ENCODE measurements around the gene MGMT.

The MGMT gene

DNA sequence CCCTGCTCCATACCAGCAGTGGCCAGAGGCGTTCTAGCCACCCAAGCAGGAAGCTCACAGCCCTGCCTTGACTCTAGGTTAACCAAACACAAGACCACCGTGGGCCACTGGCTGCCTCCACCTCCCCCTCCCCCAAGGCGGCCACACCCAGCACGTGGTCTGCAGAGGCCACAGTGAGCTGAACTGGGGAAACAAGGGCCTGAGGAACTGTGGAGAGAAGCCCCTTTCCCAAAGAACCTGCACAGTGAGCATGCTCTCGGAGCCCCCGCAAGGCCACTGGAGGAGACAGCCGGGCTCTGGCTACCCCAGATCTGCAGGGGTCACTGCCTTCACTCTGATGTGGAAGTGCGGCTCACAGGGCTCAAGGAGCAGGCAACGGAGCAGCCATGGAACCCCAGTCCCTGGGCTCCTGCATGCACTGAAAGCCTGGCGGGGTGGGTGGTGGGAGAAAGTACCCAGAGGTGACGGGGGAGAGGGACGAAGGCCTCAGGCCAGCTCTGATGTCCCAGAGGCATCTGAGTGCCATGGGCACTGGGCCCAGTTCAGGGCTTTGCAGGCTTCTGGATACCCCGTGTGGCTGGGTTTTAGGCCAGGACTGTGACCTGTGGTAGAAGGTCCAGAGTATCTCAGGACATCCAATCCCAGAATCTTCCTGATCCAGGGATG, 307.8 kb downstream of the MGMT start:
- ATAC-seq (no peak), DNase-seq (no peak)

GRCh38 chr10:129775681-129776080, 308.6 kb downstream of the MGMT start:
- DNase-seq (no peak), ATAC-seq (no peak)

DNA sequence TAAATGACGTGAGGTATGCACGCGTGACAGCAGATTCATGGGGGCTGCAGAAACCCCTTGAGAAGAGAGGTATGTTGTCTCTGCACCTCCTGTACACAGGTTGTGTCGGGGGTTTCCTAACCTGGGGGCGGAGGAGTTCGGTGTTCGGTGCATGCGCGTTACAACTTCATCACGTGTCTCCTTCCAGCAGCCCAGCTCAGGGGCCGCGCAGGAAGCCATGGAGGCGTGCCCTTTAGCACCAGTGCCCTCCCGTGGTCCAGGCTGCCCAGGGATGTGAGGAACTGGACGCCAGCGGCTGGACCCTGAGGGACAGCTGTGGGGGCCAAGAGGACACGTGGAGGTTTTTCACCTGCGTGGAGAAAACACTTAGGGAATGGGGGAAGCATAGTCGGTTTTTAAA, 310.6 kb downstream of the MGMT start:
- ATAC-seq (no peak), DNase-seq (no peak)

GRCh38 chr10:129778571-129778970, 311.5 kb downstream of the MGMT start:
- no peak for DNase-seq
- ATAC-seq = no peak

DNA sequence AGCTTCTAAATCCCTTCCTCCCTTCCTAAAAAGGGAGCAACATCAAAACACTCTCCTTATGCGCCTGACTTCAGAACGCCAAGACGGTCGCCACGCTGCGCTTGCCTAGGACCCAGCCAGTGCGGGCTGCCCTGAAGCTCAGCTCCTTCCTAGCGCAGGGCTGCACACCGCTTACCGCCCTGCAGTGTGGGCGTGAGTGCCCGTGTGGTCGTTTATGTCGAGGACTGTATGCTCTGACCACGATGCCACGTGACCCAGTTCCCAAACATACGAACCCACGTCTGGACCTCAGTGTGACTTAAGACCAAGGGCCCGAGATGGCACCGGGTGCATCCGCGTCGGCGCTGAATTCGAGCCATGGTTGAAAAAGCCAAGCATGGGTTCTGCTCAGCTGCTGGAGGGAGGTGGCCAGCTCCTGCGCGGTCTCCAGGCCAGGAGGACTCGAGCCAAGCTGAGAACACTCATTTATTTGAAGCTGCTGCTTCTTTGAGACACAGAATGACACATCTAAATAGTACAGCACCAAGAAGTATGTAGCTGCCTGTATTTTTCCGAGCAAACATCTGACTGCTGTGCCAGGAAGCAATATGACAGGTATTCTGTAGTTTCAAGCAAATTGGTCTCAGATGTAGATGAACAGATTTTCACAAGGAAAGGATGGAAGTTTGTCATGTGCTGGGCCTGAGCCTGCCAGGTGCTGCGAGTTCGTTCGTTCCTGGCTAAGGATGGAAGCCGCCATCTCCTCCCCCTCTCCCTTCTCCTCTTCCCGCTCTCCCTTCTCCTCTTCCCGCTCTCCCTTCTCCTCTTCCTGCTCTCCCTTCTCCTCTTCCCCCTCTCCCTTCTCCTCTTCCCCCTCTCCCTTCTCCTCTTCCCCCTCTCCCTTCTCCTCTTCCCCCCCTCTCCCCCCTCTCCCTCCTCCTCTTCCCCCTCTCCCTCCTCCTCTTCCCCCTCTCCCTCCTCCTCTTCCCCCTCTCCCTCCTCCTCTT, 312.4 kb downstream of the MGMT start:
- ATAC-seq (no peak), DNase-seq (no peak)

DNA sequence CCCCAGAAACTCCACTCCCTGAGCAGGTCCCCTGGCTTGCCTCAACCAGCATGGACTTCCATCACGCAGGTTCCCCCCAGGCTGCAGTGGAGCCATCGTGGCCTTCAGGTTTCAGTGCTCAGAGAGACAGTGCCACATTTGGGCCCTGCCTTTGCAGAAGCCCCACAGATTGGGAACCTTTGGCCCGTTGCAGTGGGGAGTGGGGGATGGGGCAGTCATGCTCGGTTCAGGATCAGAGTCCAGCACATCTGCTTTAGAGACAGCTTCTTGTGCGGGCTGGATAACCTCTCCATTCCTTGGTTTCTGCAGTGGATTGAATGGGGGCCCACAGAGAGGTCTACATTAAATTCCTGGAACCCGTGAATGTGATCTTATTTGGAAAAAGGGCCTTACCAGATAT, 313.2 kb downstream of the MGMT start:
- no peak for DNase-seq
- no peak for ATAC-seq

GRCh38 chr10:129780901-129781795, 314.1 kb downstream of the MGMT start:
- ATAC-seq = no peak
- DNase-seq = no peak

DNA sequence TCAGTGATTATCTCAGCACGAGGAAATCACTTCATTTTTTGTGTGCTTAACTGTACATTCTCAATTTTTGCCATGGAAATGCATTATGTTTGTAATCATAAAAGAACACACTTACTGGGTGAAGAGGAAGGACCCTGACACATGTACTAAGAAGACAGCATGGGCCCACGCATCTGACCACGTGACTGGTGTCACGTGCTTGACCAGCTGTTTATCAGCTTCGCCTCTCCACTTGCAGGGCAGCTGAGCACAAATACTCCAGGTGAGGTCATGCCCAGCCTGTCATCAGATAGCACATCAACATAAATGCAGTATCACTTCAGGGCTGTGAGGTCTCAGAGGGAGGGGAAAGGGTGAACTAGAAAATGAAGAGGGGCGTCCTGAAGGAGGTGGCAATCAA, 317.2 kb downstream of the MGMT start:
- ATAC-seq = no peak

GRCh38 chr10:129784891-129785290, 317.9 kb downstream of the MGMT start:
- ATAC-seq = no peak
- no peak for DNase-seq

More for the DNA sequence above, 317.2 kb downstream of the MGMT start:
- no peak for DNase-seq

DNA sequence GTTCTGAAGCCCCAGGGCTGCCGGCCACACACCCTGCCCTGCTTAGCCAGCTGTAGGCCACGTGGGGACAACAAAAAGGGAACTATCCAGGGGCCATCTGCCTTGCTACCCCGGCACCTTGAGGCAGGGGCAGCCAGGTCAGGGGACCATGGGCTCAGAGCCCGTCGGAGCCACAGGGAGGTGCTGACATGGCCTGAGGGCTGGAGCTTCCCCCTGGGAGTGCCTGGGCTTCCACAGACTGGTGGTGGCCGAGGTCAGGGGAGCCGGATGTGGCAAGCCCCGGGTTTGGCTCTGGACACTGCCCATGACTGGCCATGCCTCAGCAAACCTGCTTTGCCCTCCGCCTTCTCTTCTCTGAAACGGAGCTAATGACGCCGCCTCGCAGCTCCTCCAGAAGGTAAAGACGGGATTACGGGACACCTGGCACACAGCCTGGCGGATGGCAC, 318.5 kb downstream of the MGMT start:
- DNase-seq = no peak
- ATAC-seq = no peak

GRCh38 chr10:129786216-129786615, 319.2 kb downstream of the MGMT start:
- DNase-seq (no peak), ATAC-seq (no peak)

DNA sequence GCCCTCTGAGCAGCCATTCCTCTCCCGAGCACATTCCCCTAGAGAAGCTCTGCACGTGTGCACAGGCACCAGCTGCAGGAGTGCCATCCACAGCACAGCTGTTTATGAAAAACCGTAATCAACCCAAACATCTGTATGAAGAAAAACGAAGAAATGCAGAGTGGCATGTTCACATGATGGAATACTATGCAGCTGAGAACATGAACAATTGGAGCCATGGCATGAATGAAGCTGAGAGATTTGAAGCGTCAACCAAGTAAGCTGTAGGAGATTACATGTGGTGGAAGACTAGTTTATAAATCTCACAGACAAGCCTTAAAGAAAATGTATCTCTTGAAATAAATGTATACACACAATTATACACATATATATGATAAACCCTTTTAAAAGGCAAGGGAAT, 320.5 kb downstream of the MGMT start:
- DNase-seq (no peak), ATAC-seq (no peak)

DNA sequence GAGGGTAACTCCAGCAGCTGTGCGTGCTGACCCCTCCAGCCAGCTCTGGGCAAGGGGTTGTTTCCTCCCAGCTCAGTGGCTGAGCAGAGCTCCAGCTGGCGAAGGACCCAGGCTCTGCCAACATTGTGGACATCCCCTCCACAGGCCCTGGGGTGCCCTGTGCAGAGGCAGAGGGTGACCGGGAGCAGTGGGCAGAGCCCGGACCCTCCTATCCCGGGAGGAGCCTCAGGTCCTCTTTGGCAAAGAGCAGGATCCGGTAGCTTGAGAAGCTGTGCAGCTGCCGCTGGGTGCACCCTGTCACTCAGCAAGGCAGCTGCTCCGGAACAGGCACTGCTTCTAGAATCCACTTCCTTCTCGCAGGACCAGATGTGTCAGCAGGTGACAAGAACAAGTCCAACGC, 321.2 kb downstream of the MGMT start:
- DNase-seq (no peak), ATAC-seq (no peak)

- no peak for ATAC-seq
- no peak for DNase-seq
Measured at GRCh38 chr10:129790715-129791446, 323.8 kb downstream of the MGMT start.

GRCh38 chr10:129792141-129792540, 325.1 kb downstream of the MGMT start:
- ATAC-seq (no peak), DNase-seq (no peak)

- DNase-seq = no peak
- ATAC-seq = no peak
Measured at GRCh38 chr10:129792864-129793263, 325.8 kb downstream of the MGMT start.

DNA sequence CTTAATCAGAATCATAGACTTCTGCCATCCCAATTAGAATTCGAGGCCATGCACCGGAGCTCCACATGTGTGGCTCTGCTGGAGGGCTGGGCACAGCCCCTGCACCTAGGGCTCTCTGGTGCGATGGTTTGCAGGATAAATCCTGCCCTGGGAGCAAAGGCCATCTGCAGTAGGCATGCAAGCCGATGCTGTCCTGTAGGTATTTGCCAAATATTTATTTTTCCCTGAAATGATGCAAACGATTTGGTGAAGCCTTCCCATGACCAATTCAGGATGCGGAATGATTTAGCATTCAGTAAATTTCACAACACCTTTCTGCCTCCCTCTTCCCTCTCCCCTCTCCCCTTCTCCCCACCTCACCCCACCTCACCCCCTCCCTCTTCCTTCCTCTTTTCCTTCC, 326.4 kb downstream of the MGMT start:
- DNase-seq = no peak
- ATAC-seq = no peak

DNA sequence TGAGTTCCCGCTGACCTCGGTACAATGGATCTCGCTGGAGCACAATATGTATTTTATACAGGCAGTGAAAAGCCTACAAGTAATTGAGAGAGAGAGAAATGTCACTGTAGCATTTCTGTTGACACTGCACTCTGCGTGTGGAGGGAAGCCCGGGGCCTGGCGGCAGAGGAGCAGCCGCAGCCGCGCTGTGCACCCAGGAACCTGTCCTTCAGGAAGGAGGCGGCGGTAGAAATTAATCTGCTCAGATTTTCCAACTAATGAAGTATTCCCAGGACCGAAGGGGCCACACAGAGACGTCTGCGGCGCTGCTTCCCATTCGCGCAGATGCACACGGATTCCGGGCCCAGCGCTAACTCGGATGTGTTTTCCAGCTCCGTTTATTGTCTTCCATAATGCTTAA, 327.0 kb downstream of the MGMT start:
- no peak for DNase-seq
- no peak for ATAC-seq

DNA sequence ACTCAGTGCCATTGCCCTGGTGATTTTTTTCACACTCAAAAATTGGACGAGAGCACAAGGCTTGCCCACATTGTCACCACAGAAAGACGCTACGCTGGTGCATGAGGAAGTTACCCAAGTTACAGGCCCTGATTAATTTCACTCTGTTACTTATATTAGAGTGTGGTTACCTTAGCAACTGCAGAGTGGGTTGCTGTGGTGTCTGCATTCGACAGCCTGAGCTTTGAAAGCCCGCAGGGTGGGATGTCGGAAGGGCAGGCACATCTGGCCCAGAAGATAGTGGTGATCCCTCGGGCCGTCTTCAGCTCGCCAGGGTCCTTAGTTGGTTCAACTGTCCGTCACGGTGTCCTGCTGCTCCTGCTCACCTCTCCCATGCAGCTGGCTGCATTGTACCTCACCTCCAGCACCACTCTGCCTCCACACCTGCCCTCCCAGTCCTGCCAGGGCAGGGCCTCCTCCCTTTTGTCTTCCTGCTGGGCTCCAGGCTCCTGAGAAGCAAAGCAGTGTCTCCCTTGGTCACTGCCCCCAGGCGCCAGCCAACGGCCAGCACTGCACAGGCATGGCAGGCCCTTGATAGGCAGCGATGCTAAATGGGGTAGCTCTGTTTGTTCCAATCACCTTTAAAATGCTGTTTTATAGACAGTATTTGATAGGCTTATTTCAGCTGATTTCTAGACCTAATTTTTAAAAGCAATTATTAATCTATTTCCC, 329.8 kb downstream of the MGMT start:
- DNase-seq (no peak), ATAC-seq (no peak)

GRCh38 chr10:129799942-129800341, 332.9 kb downstream of the MGMT start:
- ATAC-seq = no peak
- DNase-seq = no peak

GRCh38 chr10:129800796-129801340, 333.8 kb downstream of the MGMT start:
- DNase-seq (no peak), ATAC-seq (no peak)
